ENCODE results near the gene KLF9. TPM values are rescaled to one million over a fixed set of nuclear protein-coding genes. Genes with fewer than 3 reads are reported as not detected.
"Not testable (repeated sequence)": the region's sequence is repeated elsewhere in the genome, so short reads cannot be mapped to it uniquely, and the experiment has no call there.

The KLF9 gene
- total and polyA plus RNA-seq, 9 donors, result 15.1 to 171 (median 59.0) TPM

- peaks cover 55% of the 10 kb centered on the region for H3K4me1 ChIP-seq (ENCODE audit: insufficient read depth)
- WGBS, 3 donors, result 66 to 75% (median 71%) methylated on average over 2 of the region's 2 CpGs
Observed at GRCh38 chr9:70403166-70403565, 11.3 kb downstream of the KLF9 start.

GRCh38 chr9:70402213-70402612 lies 12.2 kb downstream of the KLF9 start:
- TF ChIP-seq EP300 (IDR thresholded peaks at IDR 0.05), result no peak
- no peak for TF ChIP-seq POLR2A (IDR thresholded peaks at IDR 0.05)
- TF ChIP-seq CTCF (IDR thresholded peaks at IDR 0.05), result no peak
- intact Hi-C loops (cut with DNase I), result loop anchor here in 2 of 4 donors (10.0 kb wide), 2 partner anchors 47 to 147 kb away; partner anchors contain the start of gene SMC5 (in 1 of the 2)
- no peak overlapping the region for H3K4me3 ChIP-seq
- WGBS, 3 donors, result 16 to 34% (median 17%) methylated on average over 1 of the region's 1 CpG
- H3K9me3 ChIP-seq, result no peaks in the 10 kb centered on the region
- peak in 1 of 5 donors; percentile 6 for DNase-seq
- H3K4me1 ChIP-seq (ENCODE audit: insufficient read depth), result peaks cover 53% of the 10 kb centered on the region
- no peaks in the 10 kb centered on the region for H3K36me3 ChIP-seq
- no peaks in the 10 kb centered on the region for H3K27me3 ChIP-seq
- H3K27ac ChIP-seq, result peak overlapping the region in 1 of 2 donors; percentile 69

More at GRCh38 chr9:70403166-70403565, 11.3 kb downstream of the KLF9 start:
- H3K36me3 ChIP-seq, result no peaks in the 10 kb centered on the region
- intact Hi-C loops (cut with DNase I), result loop anchor here in 2 of 4 donors (10.0 kb wide), 2 partner anchors 48 to 148 kb away; partner anchors contain the start of gene SMC5 (in 1 of the 2)
- TF ChIP-seq POLR2A (IDR thresholded peaks at IDR 0.05), result no peak
- no peak for TF ChIP-seq CTCF (IDR thresholded peaks at IDR 0.05)
- no peak for TF ChIP-seq EP300 (IDR thresholded peaks at IDR 0.05)
- peak overlapping the region in 1 of 2 donors; percentile 69 for H3K27ac ChIP-seq
- H3K9me3 ChIP-seq, result no peaks in the 10 kb centered on the region
- peak in 1 of 5 donors; percentile 28 for DNase-seq
- H3K4me3 ChIP-seq, result no peak overlapping the region
- H3K27me3 ChIP-seq, result no peaks in the 10 kb centered on the region

- WGBS, 3 donors, result 93 to 95% (median 94%) methylated on average over 6 of the region's 6 CpGs
Observed at GRCh38 chr9:70401241-70401640, 13.2 kb downstream of the KLF9 start.

GRCh38 chr9:70400107-70400892 lies 14.2 kb downstream of the KLF9 start:
- peak in 1 of 5 donors; percentile 14 for DNase-seq
- Histone ChIP-seq H3K36me3 (no peaks in the 10 kb centered on the region), H3K9me3 (no peaks in the 10 kb centered on the region), H3K4me3 (no peak overlapping the region), H3K27ac (no peak overlapping the region), H3K27me3 (no peaks in the 10 kb centered on the region), H3K4me1 (ENCODE audit: insufficient read depth) (peaks cover 46% of the 10 kb centered on the region)
- no peak for TF ChIP-seq EP300 (IDR thresholded peaks at IDR 0.05)
- TF ChIP-seq POLR2A (IDR thresholded peaks at IDR 0.05), result no peak
- no peak for TF ChIP-seq CTCF (IDR thresholded peaks at IDR 0.05)
- 84 to 92% (median 88%) methylated on average over 5 of the region's 5 CpGs for WGBS, 3 donors
- intact Hi-C loops (cut with DNase I), result loop anchor here in 2 of 4 donors (10.0 kb wide), 2 partner anchors 45 to 145 kb away; partner anchors contain the start of gene SMC5 (in 1 of the 2)

More at GRCh38 chr9:70401241-70401640, 13.2 kb downstream of the KLF9 start:
- not testable (repeated sequence) for H3K4me3 ChIP-seq, H3K27me3 ChIP-seq, H3K27ac ChIP-seq, H3K36me3 ChIP-seq, H3K9me3 ChIP-seq
- peak in 1 of 5 donors; percentile 15 for DNase-seq
- peaks cover 49% of the 10 kb centered on the region for H3K4me1 ChIP-seq (ENCODE audit: insufficient read depth)
- intact Hi-C loops (cut with DNase I), result loop anchor here in 2 of 4 donors (10.0 kb wide), 2 partner anchors 46 to 146 kb away; partner anchors contain the start of gene SMC5 (in 1 of the 2)

GRCh38 chr9:70399141-70399540 lies 15.3 kb downstream of the KLF9 start:
- peaks cover 43% of the 10 kb centered on the region for H3K4me1 ChIP-seq (ENCODE audit: insufficient read depth)
- H3K4me3 ChIP-seq, result no peak overlapping the region
- H3K36me3 ChIP-seq, result no peaks in the 10 kb centered on the region
- no peaks in the 10 kb centered on the region for H3K9me3 ChIP-seq
- no peak overlapping the region for H3K27ac ChIP-seq
- no peak for DNase-seq
- H3K27me3 ChIP-seq, result no peaks in the 10 kb centered on the region
- intact Hi-C loops (cut with DNase I), result no loop called here
- TF ChIP-seq POLR2A (IDR thresholded peaks at IDR 0.05), result no peak
- no peak for TF ChIP-seq CTCF (IDR thresholded peaks at IDR 0.05)
- TF ChIP-seq EP300 (IDR thresholded peaks at IDR 0.05), result no peak

All from ovary (tissue), 9 donors.